GM18508 (cell line): ENCODE data around the gene ADI1.
"Not testable (repeated sequence)": the region's sequence is repeated elsewhere in the genome, so short reads cannot be mapped to it uniquely, and the experiment has no call there.

Experiments
- ATAC-seq: cut with Tn5 transposase; IDR thresholded peaks from one replicate; pipeline ENCODE4 v1.9.1; 2021; ENCODE audit warnings: moderate number of reproducible peaks; ENCODE audit not compliant: insufficient read depth, unreplicated experiment

The ADI1 gene

DNA sequence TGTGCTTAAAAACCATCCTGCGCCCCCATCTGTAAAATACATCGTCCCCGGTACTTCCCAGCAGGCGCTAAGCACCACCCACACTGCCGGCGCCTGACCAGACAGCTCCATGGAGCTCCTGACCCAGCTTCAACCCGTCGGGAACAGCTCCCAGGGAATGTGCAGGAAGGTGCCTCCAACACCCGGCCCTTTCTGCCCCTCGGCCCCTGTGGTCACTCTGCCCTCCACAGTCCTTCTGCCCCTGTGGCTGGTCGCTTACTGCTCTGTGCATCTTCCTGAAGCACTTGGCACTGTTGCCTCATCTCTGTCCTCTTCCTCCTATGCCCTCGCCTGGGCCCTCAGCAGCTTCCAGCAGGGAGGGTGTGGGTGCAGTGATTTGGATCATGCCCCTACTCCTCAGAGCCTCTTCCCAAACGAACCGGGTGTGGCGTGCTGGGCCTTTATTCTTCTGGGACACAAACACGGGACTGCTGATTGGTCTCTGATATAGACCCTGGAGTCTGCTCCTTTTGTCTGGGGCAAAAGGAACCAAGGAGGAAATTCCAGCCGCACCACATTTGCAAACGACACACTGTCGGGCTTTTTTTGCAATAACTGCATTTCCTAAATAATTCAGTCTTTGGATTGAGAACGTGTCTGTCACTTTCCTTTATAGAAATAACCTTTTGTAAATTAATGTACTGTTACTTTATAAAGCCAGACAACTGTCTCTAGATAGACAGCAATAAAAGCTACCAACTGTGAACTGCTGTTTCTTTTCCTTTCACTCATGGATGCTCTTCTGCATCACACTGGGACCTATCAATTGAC is 65.9 kb downstream of the ADI1 start:
- ATAC-seq = no peak

DNA sequence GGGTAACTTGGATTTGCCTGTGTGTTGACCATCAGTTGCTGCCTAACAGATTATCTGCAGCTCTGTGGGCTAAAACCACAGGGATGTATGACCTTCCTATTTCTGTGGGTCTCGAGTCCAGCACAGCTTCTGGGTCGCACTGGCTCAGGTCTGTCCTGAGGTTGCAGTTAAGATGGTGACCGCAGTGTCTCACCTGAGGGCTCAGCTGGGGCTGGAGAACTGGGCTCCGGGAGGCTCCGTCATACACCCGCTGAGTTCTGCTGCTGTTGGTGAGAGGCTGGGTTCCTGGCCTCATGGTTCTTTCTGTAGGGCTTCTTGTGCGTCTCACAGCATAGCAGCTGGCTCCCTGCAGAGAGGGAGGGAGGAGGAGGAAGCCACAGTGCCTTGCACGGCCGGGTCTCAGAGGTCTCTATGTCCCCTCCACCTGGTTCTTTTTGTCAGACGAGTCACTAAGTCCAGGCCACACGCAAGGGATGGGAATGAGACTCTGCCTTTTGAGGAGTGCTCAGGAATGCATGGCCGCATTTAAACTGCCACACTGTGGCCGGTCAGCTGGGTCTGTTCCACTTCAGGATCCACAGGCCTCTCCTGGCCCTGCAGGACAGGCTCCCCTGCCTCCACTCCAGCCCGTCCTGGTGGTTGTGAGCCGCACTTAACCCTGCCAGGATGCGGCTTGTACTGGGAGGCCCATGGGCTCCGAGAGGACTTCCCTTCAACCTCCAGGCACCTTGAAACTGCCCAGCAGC is 67.2 kb downstream of the ADI1 start:
- no peak for ATAC-seq

DNA sequence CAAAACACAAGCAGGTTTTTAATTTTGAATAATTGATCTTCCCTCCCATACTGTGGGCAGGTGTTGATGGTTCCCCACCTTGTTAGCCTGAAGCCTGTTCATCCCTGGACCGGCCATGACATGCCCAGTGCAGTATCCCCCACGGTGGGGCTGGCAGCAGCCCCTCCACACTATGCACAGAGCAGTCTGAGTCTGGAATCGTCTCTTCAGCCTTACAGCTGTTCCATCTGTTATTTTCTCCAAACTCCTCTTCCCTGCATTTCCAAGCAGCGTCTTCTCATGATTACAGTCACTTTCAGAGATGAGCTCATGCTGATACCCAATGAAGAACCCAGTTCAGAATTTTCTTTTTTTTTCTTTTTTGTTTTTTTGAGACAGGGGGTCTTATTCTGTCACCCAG is 68.2 kb downstream of the ADI1 start:
- no peak for ATAC-seq

DNA sequence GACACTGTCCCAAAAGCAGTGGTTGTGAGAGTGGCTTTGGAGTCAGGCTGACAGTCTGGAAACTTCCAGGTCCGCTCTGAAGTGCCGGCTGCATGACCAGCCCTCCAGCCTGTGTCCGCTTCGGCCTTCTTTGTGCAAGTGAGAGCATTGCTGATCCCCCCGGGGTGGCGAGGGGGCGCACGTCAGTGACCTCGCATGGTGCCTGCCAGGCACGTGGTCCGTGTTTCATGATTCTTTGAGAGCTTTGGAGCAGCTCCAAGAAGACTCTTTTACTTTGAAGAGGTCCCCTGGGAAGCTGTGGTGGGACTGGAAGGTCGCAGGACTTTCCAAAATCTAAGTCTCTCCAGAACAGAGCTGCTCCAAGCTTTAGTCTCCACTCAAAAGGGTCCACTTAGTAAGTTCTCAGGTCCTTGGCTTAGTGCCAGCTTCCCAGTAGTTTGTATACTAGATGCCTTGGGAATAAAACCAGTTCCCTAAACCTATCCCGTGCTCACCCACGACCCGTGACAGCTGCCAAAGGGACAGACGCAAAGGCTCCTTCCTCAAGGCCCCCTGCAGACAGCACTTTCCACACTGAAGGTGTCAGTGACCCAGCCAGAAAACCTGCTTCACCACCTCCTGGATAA is 68.8 kb downstream of the ADI1 start:
- no peak for ATAC-seq

DNA sequence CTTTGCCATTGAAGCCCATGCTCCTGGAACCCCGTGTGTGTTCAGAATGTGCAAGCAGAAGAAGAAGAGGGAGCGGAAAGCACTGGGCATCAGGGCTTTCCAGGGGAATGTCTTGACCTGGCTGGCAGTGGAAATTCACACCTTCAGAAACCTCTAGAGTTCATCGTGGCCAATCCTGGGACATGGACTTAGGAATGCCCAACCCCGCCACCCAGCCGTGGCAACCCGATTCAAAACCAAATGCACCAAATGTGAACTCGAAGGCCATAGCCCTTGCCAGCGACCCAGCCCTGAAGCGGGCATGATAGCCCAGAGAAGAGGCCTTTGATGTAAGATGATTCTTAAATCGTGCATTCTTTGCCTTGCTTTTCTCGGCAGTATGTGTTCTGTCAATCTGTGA is 69.4 kb downstream of the ADI1 start:
- ATAC-seq = no peak

DNA sequence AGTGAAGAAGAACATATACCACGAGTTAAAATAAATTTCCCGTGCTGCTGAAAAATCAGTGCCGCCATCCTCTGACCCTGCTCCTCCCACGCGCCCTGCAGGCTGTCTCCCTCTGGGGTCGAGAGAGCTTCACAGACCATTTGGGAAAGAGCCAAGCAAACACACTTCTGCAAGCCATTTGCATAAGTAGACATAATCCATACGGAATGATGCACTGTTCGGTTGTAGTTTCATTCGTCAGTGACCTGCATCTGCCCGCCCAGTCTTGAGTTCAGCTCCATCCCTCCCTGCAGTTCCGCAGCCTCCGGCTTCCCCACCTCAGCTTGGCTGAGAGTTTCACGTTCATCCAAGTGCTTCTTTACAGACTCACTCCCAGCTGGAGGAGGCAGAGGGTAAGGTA is 70.2 kb downstream of the ADI1 start:
- ATAC-seq = no peak

DNA sequence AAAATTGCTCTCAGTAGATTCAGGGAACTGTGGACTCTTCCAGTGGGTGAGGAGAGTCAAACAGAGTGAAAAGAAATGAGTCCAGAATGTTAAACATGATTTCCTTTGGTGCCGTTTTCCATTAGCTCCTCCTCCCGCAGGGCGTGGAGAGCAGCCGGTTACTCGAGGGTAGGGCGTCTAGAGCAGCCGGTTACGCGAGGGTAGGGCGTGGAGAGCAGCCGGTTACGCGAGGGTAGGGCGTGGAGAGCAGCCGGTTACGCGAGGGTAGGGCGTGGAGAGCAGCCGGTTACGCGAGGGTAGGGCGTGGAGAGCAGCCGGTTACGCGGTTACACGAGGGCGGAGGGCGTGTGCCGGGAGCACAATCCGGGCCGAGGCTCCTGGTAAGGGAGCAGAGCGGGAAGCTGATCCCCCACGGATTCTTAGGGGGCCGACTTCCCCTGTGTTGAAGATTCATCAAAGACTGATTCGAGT is 70.9 kb downstream of the ADI1 start:
- ATAC-seq = not testable (repeated sequence)

DNA sequence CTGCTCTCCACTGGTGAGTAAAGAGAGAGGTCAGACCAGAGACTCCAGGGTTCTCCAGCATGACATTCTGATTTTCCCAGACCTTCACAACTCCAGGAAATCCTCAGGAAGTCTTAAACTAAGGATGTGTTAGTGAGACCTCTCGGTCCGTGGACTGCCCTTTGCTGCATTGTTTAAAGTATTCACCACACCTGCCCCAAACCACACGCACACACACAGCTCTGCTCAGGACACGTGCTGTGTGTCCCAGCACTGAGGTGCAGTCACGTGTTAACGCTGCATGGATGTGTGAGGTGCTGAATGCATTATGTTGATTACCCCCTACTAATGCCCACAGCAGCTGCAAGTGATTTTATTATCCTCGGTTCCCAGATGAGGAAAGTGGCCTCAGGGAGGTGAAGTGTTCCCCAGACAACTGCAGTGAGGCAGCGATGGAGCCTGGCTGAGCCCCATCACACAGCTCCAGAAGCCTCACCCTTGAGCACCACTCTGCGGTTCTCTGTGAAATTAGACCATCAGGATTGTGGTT is 71.5 kb downstream of the ADI1 start:
- ATAC-seq = no peak
